Hematopoietic multipotent progenitor cell treated with erythropoietin and hydrocortisone succinate and interleukin-3 and kit ligand, for 6 days (in vitro differentiated cells): ENCODE measurements around the gene CCDC88B.

ENCODE experiments used
- DNase-seq: peaks from one replicate; pipeline ENCODE4 v3.0.0-alpha.2; 2015

CCDC88B gene

GRCh38 chr11:64348383-64349024 lies 8.5 kb downstream of the CCDC88B start:
- no peak for DNase-seq

GRCh38 chr11:64349025-64349387 lies 9.0 kb downstream of the CCDC88B start:
- no peak for DNase-seq

GRCh38 chr11:64349404-64349803 lies 9.4 kb downstream of the CCDC88B start:
- no peak for DNase-seq

GRCh38 chr11:64351136-64351631 lies 11.2 kb downstream of the CCDC88B start:
- no peak for DNase-seq

- DNase-seq = no peak
Observed at GRCh38 chr11:64352099-64352994, 12.3 kb downstream of the CCDC88B start.

GRCh38 chr11:64352995-64353714 lies 13.2 kb downstream of the CCDC88B start:
- no peak for DNase-seq

- no peak for DNase-seq
Observed at GRCh38 chr11:64353715-64354506, 13.9 kb downstream of the CCDC88B start.

GRCh38 chr11:64355078-64355940 lies 15.3 kb downstream of the CCDC88B start:
- DNase-seq = peak; percentile 91

GRCh38 chr11:64356498-64357411 lies 16.8 kb downstream of the CCDC88B start:
- DNase-seq = peak; percentile 71

GRCh38 chr11:64357446-64357845 lies 17.4 kb downstream of the CCDC88B start:
- DNase-seq = no peak

GRCh38 chr11:64357904-64358535 lies 18.0 kb downstream of the CCDC88B start:
- peak; percentile 40 for DNase-seq

GRCh38 chr11:64358536-64358906 lies 18.5 kb downstream of the CCDC88B start:
- no peak for DNase-seq

GRCh38 chr11:64358907-64359711 lies 19.1 kb downstream of the CCDC88B start, which contains the start of gene RPS6KA4:
TSS of gene RPS6KA4 (plus strand) at chr11:64359162. CDS start at chr11:64359236, 74 bp downstream.
- peak; percentile 80 for DNase-seq

GRCh38 chr11:64359712-64360445 lies 19.9 kb downstream of the CCDC88B start:
- peak; percentile 61 for DNase-seq

- DNase-seq = peak; percentile 39
Observed at GRCh38 chr11:64360448-64360921, 20.5 kb downstream of the CCDC88B start.

- no peak for DNase-seq
Observed at GRCh38 chr11:64361659-64362058, 21.7 kb downstream of the CCDC88B start.

GRCh38 chr11:64362339-64362738 lies 22.3 kb downstream of the CCDC88B start:
- no peak for DNase-seq

- DNase-seq = no peak
Observed at GRCh38 chr11:64364435-64364834, 24.4 kb downstream of the CCDC88B start.
